ENCODE results near the gene MS4A15.
"Not testable (repeated sequence)": the region's sequence is repeated elsewhere in the genome, so short reads cannot be mapped to it uniquely, and the experiment has no call there.

MS4A15 gene

DNA sequence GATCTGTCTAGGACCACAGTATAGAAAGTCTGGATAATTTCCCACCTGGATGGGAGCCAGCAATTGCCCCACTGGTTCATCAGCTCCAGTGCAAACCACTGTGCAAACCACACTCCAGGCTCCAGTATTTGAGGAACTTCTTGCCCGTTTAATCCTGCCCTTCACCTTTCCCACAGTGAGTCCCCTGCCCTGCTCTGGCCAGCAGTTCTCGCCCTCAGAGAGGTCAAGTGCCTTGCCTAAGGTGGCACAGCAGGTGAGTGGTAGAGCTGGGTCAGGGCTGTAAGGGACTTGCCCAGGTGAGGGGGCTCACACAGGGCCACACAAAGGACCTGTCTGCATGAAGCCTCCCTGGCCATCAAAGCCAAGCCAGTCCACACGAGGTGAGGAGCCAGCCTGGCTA is 52.6 kb downstream of the MS4A15 start:
- no peak for DNase-seq (ENCODE audit: low spot score)

DNA sequence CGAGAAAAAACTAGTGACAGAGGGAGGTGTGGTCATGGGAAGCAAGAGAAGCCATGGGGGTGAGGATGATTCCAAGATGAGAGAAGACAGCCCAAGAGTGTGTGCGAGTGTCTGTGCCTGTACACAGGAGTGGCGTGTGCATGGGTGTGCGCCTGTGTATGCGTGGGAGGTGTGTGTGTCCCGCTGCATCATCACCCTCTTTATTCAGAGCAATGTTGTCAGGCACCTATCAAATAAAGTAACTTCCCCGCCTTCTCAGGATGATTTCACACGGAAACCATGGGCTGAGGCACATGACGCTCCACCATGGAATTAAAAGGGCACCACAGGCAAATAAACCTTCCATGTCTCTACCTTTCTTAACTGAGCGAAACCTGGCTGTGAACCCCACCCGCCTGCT is 53.0 kb downstream of the MS4A15 start:
- no peak for DNase-seq (ENCODE audit: low spot score)

DNA sequence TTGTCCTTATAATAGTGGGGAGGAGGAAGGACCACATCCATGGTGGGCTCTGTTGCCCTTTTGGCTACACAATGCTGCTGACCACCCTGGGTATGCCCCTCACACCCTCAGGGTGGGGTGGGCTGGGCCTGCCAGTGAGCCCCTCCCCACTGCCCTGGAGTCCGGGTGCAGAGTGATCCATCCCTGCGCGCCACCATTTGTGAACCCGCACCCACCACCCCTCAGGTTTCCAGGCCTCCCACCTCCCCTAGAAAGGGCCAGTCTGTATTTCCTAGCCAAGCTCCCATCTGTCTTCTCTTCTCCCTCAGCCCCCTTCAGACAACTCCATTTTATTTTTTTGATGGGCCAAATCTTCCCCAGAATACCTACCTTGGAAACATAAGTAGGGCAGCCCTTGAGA is 53.5 kb downstream of the MS4A15 start:
- no peak for DNase-seq (ENCODE audit: low spot score)

DNA sequence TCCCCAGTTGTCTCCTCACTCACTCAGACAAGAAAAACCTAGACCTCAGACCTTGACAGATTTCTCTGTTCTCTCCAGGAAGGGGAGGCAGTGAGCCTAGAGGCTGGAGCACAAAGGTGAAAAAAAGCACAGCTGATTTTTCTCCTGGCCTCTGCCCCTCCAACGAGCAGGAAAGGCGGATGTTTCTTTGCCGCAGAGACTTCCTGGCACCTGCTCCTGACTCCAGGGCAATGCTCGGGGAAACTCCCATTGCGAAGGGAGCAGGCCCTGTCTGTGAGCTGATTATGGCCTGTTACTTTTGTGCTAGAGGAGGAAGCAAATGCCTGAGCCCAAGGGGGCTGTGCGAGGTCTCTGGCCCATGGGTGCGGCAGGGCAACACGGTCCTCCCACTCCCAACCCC is 53.9 kb downstream of the MS4A15 start:
- DNase-seq (ENCODE audit: low spot score): no peak

DNA sequence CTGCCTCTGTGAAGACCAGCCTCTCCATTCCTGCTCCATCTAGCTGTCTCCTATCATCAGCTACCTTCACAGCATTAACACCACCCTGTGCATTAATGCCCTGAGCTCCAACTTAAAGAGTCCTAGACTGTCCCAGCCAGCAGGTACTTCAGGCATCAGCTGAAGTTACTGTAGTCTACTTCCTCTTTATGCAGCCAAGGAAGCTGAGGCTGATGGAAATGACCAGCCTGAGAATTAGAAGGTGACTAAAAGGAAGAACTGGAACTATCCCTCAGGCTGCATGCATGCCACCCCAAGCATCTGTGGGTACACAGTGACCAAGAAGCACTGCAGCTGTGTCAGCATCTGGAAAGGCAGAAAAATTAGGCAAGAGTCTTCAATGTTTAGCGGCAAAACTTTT is 56.7 kb downstream of the MS4A15 start:
- no peak for DNase-seq (ENCODE audit: low spot score)

DNA sequence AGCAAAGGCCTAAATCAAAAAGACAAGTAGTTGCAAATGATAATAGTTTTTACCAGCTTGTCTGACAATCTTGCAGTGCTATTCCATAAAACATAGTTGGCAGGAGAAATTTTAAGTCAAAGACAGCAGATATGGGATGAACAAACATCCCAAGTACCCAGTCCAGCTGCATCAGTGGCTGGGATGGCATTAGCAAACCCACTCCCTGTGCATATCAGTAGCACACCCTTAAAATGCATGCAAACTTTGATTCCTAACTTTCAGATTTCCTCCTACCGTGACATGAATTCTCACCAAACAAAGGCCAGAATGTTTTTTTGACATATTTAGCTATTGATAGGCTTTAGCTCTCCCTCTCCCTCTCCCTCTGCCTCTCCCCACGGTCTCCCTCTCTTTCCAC is 57.4 kb downstream of the MS4A15 start:
- DNase-seq (ENCODE audit: low spot score): no peak

DNA sequence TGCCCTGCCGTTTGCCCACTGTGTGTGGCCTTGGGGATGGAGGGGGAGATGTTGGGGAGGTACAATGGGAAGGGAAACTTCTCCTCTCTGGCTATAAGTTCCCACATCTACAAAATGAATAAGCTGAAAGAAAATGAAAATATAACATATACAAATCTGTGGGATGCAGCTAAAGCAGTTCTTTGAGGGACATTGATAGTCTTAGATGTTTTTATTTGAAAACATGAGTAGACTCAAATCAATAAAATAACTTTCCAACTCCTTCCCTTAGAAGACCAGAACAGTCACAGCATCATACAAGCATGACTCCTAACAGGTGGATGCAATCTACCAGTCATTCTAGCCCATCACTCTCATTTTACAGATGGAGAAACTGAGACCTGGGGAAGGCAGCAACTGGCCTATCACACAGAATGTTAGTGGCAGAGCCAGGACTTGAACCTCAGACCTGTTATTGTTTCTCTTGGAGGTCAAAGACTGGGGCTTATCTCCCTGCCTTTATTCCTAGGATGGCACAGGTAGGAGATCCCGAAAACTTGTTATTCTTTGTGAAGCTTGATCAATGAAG is 60.0 kb downstream of the MS4A15 start:
- no peak for DNase-seq (ENCODE audit: low spot score)

DNA sequence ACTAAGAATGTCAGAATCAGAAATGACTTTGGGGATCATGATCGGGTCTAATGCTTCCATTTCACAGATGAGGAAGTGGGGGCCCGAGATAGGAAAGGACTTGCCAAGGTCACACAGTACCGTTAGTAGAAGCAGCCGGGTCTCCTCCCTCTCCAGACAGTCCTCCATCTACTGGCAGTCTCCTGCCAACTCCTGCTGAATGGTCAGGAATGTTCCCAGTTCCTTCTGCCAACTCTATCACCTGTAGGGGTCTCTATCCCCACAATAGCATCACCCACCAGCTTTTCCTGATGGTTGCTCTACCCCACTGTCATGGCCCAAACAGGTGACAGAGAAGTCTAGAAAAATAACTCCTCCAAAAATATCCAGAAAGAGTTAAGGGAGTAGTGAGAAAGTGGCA is 61.4 kb downstream of the MS4A15 start:
- no peak for DNase-seq (ENCODE audit: low spot score)

DNA sequence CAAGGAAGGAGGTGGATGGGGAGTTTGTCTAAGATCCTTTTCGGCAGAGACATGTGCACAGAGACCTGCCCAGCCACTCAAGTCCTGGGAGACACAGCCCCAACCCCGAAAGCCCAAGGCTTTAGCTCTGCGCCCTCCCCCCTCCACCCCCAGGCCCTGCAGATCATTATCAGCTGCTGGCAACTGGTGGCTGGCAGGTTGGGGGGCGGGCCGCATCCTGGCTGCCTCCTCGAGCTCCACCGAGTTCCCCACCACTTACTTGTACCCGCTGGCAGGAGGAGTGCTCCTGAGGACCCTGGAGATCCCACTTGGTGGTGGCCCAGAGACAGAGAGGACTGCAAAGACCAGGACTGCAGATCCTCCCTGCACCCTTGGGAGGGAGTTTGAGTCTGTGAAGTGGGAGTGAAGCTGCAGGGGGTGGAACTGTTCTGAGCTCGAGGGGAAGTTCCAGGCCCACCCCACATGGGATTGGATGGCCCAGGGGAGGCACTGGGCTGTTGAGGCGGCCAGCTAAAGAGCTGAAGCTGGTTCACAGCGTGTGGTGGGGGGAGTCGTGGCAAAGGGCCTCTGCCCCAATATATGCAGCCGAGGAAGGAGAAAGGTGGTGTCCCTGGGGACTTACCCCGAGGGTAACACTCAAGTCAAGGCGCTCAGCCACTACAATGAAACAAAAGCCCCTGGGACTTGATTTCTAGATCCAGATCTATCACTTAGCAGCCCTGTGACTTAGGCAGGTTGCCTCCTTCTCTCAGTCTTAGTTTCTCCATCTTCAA is 65.3 kb downstream of the MS4A15 start:
- DNase-seq (ENCODE audit: low spot score): no peak

DNA sequence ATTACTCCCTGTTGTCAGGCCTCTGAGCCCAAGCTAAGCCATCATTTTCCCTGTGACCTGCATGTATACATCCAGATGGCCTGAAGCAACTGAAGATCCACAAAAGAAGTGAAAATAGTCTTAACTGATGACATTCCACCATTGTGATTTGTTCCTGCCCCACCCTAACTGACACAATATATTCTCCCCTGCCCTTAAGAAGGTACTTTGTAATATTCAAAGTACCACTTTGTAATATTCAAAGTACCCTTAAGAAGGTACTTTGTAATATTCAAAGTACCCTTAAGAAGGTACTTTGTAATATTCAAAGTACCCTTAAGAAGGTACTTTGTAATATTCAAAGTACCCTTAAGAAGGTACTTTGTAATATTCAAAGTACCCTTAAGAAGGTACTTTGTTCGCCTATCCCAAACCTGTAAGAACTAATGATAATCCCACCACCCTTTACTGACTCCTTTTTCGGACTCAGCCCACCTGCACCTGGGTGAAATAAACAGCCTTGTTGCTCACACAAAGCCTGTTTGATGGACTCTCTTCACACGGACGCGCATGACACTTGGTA is 67.2 kb downstream of the MS4A15 start:
- DNase-seq (ENCODE audit: low spot score): not testable (repeated sequence)

DNA sequence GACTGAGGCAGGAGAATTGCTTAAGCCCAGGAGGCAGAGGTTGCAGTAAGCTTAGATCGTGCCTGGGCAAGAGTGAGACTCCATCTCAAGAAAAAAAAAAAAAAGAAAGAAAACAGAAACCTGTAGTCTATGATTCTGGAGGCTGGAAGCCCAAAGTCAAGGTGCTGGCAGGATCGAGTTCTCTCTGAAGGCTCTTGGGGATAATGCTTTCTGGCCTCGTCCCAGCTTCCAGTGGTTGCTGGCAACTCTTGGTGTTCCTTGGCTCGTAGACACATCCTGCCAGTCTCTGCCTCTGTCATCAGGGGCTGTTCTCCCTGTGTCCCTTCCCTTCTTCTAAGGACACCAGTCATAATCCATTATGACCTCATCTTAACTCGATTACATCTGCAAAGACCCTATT is 68.5 kb downstream of the MS4A15 start:
- no peak for DNase-seq (ENCODE audit: low spot score)

DNA sequence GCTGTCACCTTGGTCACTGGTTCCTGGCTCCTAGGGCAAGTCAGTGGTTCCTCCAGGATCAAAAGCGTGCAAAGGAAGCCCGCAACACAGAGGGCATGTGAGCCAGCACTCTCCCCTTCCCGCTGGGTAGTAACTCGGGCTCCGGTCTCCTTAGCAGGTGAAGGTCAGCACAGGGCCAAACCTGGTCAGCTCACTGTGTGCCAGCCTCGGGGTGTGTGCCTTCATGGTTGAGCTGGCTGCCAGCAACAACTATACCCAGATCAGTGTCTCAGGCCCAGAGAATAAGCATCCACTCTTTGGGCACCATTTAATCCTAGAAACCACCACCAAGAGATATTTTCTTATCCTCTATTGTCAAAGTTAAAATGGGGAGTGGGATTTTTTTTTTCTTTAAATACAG is 69.1 kb downstream of the MS4A15 start:
- no peak for DNase-seq (ENCODE audit: low spot score)
